ENCODE measurements around the gene CD34.
A peak's percentile ranks its signal among the peaks of the same experiment; 100 is the strongest.

CD34 gene

DNA sequence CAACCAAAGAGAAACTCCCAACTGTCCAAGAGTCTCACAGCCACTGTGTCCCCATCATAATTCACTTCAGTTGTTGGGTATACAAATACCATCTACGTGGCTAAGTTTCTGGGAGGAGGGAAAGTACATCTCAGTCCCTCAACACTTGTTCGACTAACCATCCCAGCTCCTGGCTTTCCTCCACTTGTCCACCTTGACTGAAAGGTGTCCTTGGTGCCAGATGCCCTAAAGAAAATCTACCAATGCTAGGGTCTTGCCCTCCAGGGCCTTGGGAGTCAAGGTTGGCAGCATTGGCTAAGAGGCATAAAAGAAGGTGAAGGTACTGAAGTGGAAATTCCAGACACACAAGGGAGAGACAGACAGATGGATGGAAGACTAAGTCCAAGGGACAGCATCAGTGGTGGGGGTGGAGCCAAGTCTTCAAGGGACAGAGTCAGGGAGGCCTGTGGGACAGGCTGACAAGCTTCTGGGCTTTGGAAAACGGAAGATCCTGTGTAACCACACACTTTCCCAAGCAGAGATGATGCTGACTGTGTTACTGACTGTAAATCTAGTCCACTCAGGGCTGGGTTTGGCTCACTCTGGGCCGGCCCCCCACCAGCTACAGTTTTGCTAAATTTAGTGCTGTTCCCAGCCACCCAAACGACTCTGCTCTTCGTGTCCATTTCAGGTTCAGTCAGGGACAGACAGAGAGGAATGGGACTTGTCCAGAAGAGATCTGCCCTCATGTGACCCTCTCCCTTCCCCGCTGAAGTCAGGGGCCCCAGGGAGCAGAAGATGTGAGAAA lies 60.1 kb downstream of the CD34 start:
- DNase-seq, result no peak

DNA sequence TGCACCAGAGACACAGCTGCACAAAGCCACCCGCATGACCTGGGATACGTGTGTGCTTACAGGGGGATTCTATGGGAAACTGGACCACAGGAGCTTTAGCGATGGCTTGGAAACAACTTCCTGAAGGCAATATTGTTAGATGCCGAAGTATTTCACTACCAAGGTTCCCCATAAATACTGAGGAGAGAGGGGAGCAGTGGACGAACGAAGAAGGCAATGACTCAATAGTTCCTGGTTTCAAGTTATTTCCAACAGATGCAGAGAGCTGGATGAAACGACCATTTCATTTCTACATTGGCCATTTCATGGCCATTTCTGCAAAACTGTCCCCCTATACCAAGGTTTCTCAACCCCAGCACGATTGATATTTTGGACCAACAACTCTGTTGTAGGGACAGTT lies 61.3 kb downstream of the CD34 start:
- DNase-seq, result no peak

DNA sequence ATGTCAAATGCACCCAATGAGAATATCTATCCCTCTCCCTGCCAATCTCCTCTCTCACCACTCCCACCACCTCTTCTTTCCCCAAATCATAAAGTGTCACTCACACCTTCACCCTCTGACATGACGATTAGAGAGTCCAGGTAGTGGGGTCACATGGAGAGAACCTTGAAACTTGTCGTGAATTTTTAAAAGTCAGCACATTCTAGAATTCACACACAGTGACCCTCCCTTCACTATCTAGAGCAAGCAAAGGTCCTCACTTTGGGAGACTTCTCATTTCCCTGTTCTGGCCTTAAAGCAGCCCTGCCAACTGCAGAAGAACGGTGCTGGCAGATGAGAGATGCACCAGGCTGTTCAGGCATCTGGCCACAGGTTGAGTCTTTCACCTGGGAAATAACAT lies 61.9 kb downstream of the CD34 start:
- no peak for DNase-seq

DNA sequence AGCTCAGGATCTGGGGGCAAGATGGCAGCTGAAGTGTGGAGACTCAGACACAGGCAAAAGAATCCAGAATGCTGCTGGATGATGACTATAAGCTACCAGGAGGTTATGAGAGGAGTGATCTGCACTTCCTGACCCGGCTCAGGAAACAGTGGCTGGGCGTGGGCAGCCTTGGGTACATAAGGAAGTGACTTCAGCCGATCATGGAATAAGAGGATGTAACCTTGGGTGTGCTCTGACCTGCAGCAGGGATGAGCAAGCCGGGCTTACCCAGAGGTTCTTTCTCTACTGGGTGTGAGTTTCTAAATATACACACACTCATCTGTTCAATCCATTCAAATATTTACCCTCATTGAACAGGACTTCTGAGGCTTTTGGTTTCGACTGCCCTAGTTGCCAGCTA lies 62.7 kb downstream of the CD34 start:
- DNase-seq, result no peak

GRCh38 chr1:207847116-207847515 lies 63.8 kb downstream of the CD34 start:
- DNase-seq, result no peak

DNA sequence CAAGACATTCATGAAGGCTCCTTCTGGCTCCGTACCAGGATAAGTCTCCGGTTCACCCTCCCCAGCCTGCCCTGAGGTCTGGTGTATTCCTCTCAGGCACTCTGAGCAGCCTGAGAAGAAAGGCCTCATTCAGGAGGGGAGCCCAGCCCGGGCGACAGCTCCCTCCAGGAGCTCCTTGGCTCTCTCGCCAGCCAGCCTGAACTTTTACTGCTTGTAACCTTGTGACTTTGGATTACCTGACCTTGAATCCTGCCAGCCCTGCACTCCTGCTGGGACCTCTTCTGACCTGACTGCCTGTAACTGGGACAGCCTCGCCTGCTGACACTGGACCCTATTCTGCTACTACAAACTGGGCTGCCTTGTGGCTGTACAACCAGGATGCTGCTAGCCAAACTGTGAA lies 65.8 kb downstream of the CD34 start:
- DNase-seq, result no peak

- DNase-seq, result no peak
Observed at GRCh38 chr1:207844371-207844770, 66.6 kb downstream of the CD34 start.

GRCh38 chr1:207842506-207842905 lies 68.4 kb downstream of the CD34 start:
- DNase-seq, result no peak

DNA sequence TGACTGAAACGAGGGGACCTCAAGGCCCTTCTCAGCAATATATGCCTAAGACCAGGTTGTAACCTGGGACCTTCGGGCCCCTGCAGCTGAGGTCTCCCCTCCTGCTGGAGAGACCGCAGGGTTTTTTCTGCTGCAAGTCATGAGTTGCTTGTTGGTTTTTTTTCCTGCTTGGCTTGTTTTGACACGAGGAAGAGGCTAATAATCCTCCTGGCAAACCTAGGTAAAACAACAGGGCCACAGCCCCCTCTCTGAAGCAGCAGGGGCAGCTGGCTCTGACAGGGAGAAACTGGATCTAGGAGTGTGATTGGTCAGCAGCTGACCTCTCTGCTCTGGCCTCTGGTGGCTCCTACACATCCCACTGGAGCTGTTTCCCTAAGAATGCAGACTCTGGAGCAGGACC lies 69.0 kb downstream of the CD34 start:
- DNase-seq, result no peak

DNA sequence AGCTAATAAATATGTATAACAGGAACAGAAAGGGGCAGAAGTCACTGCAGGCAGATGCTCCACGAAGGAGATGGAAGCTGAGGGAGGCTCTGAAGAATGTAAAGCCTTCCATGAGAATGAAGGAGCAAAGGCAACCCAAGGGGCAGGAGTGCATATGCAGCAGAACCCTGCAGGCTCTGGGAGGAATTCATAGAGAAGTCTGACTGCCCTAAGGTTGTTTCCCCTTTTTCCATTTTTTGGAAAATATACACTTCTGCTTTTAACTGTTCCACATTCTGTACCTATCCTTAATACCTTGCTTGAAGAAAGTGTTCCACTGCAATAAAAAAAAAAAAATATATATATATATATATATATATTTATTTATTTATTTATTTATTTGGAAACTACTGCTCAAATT lies 69.6 kb downstream of the CD34 start:
- DNase-seq, result peak; percentile 19

DNA sequence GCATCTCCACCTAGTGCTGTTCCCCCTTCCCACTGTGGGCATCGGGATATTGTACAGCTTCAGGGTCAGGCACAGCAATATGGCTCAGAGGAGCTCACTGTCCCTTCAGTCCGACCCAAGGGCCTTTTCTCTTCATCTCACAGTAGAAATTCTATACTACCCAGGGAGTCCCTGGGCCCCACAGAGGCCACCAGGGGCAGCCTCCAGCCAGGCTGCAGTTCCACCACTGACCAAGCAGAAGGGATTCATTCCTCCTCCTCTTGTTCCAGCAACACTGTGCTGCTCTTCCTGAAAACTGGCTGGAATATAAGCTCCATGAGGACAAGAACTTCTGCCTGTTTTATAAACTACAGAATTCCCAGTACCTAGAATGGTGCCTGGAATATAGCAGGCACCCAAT lies 70.5 kb downstream of the CD34 start:
- no peak for DNase-seq

DNA sequence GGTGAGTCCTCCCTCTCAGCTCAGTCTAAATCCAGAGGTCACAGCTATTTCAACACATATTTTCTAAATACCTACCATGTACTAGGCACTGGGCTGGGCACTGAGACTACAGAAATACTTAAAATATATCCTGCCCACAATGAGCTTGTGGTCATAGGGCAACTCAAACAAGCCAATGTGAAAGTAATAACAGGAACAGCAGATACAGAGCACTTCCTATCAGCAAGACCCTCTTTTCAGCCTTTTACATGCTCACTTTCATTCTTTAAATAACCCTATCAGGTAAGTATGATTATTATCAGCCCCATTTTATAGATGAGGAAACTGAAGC lies 71.9 kb downstream of the CD34 start:
- no peak for DNase-seq

DNA sequence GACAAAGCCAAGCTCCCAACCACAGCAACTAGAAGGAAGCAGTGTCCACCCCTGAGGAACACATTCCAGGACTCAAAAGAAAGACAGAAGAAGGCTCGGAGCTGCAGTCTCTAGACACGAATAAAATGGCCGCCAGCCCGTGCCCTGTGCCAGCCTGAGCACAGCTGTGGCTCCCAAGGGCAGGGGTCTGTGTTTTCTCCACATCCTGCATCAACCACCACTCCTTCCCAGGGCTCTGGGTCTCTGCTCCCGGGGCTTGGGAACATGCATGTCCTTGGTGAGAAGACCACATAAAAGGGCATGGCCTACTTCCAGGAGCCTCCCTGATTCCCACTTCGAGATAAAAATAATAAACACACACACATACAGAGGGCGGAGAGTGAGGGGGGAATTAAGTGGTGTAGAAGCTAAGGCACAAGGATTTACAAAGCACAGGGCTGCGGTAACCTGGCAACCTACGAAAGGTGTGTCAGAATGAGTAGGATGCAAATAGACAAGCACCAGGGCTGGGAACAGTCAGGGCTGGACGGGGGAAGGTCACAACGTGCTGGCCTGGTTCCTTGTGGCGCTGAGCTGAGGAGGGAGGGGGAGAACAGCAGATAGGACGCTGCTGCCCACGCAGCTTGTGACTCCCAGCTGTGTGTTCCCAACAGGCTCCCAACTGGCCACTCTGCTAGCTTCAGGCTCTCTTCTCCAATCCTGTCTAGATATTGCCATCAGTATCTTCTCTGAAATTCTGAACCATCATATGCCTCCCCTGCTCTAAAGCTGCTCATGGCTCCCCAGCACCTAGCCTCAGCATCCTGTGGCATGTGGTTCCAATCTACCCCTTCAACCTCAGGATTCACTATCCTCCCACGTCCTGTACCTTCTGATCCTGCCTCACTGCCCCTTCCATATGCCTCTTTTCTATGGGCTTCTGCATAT lies 72.5 kb downstream of the CD34 start:
- no peak for DNase-seq

- DNase-seq, result no peak
Observed at GRCh38 chr1:207837673-207838072, 73.3 kb downstream of the CD34 start.

DNA sequence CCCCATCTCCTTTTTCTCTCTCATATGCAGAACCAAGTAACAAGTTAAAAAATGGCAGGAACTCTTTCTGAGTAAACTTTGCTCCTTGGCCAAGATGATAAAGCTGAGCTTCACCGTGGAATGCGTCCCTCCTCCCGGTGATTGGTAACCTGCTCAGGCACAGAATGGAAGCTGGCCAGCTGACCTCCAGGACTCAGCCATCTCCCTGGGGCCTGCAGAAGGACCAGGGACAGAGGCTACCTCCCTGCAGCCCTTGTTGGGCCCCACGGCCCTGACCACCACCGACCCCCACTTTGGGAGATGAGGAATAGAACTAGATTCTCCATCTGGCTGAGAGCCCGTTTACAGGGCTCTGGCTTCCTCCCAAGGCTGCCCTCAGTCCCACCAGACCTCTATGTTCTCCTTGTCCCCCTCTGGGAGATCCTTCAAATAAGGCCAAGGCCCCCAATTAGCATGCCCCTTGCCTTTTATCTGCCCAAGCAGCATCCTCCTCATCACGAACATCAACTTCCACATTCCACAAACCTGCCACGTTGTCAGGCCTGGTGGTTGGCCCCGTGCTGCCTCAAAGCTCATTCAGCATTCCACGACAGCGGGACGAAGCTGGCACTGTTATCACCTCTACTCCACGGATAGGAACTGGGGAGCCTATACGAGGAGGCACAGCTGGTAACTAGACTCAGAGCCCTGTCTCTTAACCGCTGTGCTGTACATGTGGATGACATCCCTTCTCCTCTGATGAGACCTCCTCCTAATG lies 74.2 kb downstream of the CD34 start:
- no peak for DNase-seq

DNA sequence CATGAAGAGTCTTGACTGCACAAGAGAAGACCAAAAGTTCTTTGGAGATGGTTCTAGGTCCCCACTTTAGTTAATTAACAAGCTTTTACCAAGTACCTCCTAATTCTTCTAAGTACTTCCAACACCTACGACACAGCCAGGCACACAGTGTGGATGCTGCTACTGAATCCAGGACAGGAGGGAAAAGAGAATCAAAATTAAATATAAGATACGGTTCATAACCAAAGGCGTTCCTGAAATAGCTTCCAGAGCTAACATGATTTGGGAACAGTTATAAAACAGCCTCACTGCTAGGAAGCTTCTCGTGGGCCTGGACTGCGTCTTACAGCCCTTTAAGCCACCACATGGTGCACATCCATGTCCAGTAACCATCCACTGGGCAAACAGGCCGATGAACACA lies 75.0 kb downstream of the CD34 start:
- no peak for DNase-seq

DNA sequence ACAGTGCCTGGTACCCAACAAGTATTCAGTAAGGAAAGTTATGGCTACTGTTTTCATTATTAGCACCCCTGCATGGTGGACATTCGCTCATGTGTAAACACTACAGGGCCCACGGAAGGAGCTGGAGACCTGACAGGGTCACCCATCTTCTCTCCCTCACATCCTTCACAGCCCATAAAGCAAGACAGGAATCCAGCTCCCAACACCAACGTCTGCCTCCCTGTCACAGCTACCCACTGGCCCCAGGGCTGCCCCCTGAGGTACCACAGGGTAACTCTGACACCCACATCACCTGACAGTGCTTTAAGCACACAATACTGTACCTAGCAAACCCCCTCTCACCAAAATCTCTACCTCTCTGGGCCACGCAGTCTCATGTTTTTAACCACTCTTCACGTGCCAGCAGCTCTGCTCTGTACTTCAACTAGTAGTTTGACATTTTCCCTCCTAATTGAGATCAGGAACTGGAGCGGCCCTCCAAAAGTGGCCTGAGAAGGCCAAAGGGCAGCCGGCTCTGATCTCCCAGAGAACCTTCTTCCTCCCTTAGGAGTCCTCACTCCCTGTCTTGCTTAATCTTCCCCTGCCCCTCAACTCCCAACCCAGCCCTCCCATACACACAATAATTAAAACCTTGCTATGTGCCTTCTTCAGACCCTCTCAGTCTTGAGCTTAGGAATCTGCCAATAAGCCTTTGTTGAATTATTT lies 76.8 kb downstream of the CD34 start:
- DNase-seq, result no peak

DNA sequence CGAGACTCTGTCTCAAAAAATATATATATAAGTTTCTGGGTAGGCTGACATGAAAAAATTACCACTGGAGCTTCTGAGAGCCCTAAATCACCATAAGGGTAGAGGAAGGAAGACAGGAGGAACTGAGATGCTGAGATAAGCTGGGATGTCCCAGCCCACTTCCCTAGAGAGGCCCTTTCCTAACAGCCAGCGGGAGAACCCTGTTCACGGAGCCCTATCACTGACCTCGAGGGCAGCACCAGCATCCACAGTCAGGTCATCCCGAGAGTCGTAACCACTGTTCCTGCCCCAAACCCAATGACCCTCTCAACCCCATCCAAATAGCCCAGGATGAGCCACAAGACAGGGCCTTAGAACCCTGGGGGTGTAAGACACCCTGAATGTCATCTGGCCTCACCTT lies 77.5 kb downstream of the CD34 start:
- peak; percentile 17 for DNase-seq

DNA sequence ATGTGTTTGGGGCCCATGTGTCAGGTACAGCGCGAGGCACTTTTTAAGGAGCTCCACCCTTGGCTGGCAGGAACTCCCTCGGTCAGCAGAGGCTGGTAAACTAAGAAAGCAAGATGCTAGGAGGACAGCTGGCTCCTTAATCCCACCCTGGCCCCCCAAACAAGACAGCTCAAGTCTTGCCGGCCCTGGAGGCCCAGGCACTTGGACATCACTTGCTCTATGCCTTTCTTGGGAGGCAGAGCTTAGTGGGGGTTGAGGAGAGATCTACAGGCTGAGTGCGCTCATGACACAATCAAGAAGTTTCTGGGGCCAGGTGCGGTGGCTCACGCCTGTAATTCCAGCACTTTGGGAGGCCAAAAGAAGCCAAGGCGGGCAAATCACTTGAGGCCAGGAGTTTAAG lies 78.1 kb downstream of the CD34 start:
- DNase-seq, result no peak

- no peak for DNase-seq
Observed at GRCh38 chr1:207831517-207832327, 79.2 kb downstream of the CD34 start.

Data from OCI-M1 (cell line).